ENCODE measurements around the gene SRI. TPM values are rescaled to one million over a fixed set of nuclear protein-coding genes. Genes with fewer than 3 reads are reported as not detected.
"Not testable (repeated sequence)": the region's sequence is repeated elsewhere in the genome, so short reads cannot be mapped to it uniquely, and the experiment has no call there.

Gene SRI
- total RNA-seq, 1 donor = 77.1 TPM

- no peaks in the 10 kb centered on the region for H3K9me3 ChIP-seq (ENCODE audit: low read depth, low read length)
- no peak overlapping the region for H3K27ac ChIP-seq (ENCODE audit: low read depth, low read length)
- H3K4me3 ChIP-seq (ENCODE audit: insufficient read depth, low read length) = no peak overlapping the region
- TF ChIP-seq, protein P1, sequence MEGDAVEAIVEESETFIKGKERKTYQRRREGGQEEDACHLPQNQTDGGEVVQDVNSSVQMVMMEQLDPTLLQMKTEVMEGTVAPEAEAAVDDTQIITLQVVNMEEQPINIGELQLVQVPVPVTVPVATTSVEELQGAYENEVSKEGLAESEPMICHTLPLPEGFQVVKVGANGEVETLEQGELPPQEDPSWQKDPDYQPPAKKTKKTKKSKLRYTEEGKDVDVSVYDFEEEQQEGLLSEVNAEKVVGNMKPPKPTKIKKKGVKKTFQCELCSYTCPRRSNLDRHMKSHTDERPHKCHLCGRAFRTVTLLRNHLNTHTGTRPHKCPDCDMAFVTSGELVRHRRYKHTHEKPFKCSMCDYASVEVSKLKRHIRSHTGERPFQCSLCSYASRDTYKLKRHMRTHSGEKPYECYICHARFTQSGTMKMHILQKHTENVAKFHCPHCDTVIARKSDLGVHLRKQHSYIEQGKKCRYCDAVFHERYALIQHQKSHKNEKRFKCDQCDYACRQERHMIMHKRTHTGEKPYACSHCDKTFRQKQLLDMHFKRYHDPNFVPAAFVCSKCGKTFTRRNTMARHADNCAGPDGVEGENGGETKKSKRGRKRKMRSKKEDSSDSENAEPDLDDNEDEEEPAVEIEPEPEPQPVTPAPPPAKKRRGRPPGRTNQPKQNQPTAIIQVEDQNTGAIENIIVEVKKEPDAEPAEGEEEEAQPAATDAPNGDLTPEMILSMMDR (IDR thresholded peaks at IDR 0.05; ENCODE audit: extremely low read depth, low read depth, low read length) = no peak
- no peaks in the 10 kb centered on the region for H3K36me3 ChIP-seq (ENCODE audit: insufficient read depth, low read length)
- H2AFZ ChIP-seq (ENCODE audit: low read length) = no peak overlapping the region
- no peaks in the 10 kb centered on the region for H3K27me3 ChIP-seq (ENCODE audit: insufficient read depth, low read length)
- H4K20me1 ChIP-seq (ENCODE audit: insufficient read depth, low read length) = no peaks in the 10 kb centered on the region
- no peak overlapping the region for H3K4me2 ChIP-seq (ENCODE audit: insufficient read depth, low read length)
- DNase-seq (ENCODE audit: insufficient read length, low spot score, missing footprints) = no peak
- no peaks in the 10 kb centered on the region for H3K4me1 ChIP-seq (ENCODE audit: insufficient read depth, low read length)
- H3K79me2 ChIP-seq (ENCODE audit: insufficient read depth, low read length) = no peaks in the 10 kb centered on the region
These were observed 40.0 kb upstream of the SRI start for GRCh38 chr7:88259656-88260380.

DNA sequence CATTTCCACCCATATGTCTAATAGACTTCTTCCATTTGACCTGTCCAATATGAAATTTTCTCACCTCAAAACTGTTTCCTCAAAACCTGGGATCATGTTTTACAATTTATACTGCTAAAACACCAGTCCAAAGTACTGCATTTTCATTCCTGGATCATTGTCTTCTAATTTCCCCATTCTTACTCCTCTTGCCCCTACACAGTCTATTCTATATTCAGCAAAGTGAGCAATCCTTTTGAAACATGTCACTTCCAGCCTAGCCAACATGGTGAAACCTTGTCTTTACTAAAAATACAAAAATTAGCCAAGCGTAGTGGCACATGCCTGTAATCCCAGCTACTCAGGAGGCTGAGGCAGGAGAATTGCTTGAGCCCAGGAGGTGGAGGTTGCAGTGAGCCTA, 38.5 kb upstream of the SRI start:
- not testable (repeated sequence) for H3K27me3 ChIP-seq (ENCODE audit: insufficient read depth, low read length); H3K36me3 ChIP-seq (ENCODE audit: insufficient read depth, low read length); H3K9me3 ChIP-seq (ENCODE audit: low read depth, low read length); H2AFZ ChIP-seq (ENCODE audit: low read length); H3K27ac ChIP-seq (ENCODE audit: low read depth, low read length); H3K4me2 ChIP-seq (ENCODE audit: insufficient read depth, low read length); H4K20me1 ChIP-seq (ENCODE audit: insufficient read depth, low read length); H3K4me1 ChIP-seq (ENCODE audit: insufficient read depth, low read length); H3K4me3 ChIP-seq (ENCODE audit: insufficient read depth, low read length); DNase-seq (ENCODE audit: insufficient read length, low spot score, missing footprints); H3K79me2 ChIP-seq (ENCODE audit: insufficient read depth, low read length)

DNA sequence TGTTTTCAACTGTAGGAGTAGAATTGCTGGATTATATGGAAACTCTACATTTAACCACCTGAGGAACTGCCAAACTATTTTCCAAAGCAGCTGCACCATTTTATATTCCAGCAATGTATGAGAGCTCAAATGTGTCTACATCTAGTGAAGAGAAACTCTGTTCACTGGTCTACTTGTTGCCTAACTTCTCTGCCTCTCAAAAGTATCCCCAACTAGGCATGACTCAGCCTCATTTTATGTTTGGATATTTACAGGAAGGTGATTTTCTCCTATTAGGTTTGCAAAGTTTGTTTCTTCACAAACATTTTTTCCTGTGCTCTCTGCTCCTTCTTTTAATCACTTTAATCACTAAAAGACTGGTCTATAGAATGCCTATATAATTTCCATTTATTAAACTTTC, 37.1 kb upstream of the SRI start:
- no peak for DNase-seq (ENCODE audit: insufficient read length, low spot score, missing footprints)
- TF ChIP-seq, protein P1 (IDR thresholded peaks at IDR 0.05; ENCODE audit: extremely low read depth, low read depth, low read length) = no peak
- no peaks in the 10 kb centered on the region for H3K79me2 ChIP-seq (ENCODE audit: insufficient read depth, low read length)
- no peak overlapping the region for H3K4me2 ChIP-seq (ENCODE audit: insufficient read depth, low read length)
- H3K36me3 ChIP-seq (ENCODE audit: insufficient read depth, low read length) = no peaks in the 10 kb centered on the region
- H3K4me1 ChIP-seq (ENCODE audit: insufficient read depth, low read length) = no peaks in the 10 kb centered on the region
- no peak overlapping the region for H3K4me3 ChIP-seq (ENCODE audit: insufficient read depth, low read length)
- no peak overlapping the region for H2AFZ ChIP-seq (ENCODE audit: low read length)
- no peak overlapping the region for H3K27ac ChIP-seq (ENCODE audit: low read depth, low read length)
- no peaks in the 10 kb centered on the region for H4K20me1 ChIP-seq (ENCODE audit: insufficient read depth, low read length)
- no peaks in the 10 kb centered on the region for H3K9me3 ChIP-seq (ENCODE audit: low read depth, low read length)
- no peaks in the 10 kb centered on the region for H3K27me3 ChIP-seq (ENCODE audit: insufficient read depth, low read length)

DNA sequence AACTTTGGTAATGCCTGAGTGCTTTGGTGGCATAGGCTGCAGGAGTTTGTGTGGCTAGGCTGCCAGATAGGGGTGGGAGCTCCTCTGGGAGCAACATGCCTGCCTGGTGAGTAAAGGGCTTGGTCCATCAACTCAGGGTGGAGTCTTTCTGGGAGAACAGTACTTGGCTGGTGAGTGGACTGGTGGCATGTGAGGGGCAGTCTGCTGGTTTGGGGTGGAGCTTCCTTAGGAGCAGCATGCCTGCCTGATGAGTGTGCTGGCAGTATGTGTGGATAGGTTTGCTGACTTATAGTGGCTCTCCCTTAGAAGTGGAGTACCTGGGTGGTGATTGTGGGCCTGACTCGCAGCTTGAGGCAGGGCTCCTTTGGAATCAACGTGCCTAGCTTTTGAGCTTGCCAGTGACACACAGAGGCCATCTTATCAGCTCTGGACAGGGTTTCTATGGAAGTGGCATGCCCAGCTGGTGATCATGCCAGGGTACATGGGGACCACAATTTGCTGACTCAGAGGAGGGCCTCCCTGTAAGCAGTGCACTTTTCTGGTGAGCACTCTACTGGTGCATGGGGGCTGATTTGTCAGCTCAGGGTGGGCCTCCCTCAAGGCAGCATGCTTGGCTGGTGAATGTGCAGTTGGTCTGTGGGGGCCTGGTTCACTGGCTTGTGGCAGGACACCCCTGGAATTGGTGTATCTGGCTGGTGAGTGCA, 35.0 kb upstream of the SRI start:
- H3K36me3 ChIP-seq (ENCODE audit: insufficient read depth, low read length) = no peaks in the 10 kb centered on the region
- no peaks in the 10 kb centered on the region for H3K27me3 ChIP-seq (ENCODE audit: insufficient read depth, low read length)
- no peaks in the 10 kb centered on the region for H4K20me1 ChIP-seq (ENCODE audit: insufficient read depth, low read length)
- peak; percentile 46 for DNase-seq (ENCODE audit: insufficient read length, low spot score, missing footprints)
- H3K9me3 ChIP-seq (ENCODE audit: low read depth, low read length) = no peaks in the 10 kb centered on the region
- no peak overlapping the region for H3K4me3 ChIP-seq (ENCODE audit: insufficient read depth, low read length)
- no peaks in the 10 kb centered on the region for H3K4me1 ChIP-seq (ENCODE audit: insufficient read depth, low read length)
- no peaks in the 10 kb centered on the region for H3K79me2 ChIP-seq (ENCODE audit: insufficient read depth, low read length)
- no peak overlapping the region for H3K4me2 ChIP-seq (ENCODE audit: insufficient read depth, low read length)
- H3K27ac ChIP-seq (ENCODE audit: low read depth, low read length) = no peak overlapping the region
- H2AFZ ChIP-seq (ENCODE audit: low read length) = no peak overlapping the region
- TF ChIP-seq, protein P1 (IDR thresholded peaks at IDR 0.05; ENCODE audit: extremely low read depth, low read depth, low read length) = no peak
